HUES6 (cell line): Measurements from ENCODE around the gene UNC13B.

ENCODE experiments used
- H3K27ac ChIP-seq: 2 replicates; pipeline ENCODE4 v1.7.0; 2013; ENCODE audit warnings: low read depth, mild to moderate bottlenecking, low read length, inconsistent platforms
- H3K27me3 ChIP-seq: 2 replicates; pipeline ENCODE4 v1.6.1; 2013; ENCODE audit warnings: low read length; ENCODE audit not compliant: control insufficient read depth, insufficient read depth
- H3K36me3 ChIP-seq: 2 replicates; pipeline ENCODE4 v1.6.1; 2013; ENCODE audit warnings: low read length; ENCODE audit not compliant: control insufficient read depth, insufficient read depth
- H3K4me1 ChIP-seq: 2 replicates; pipeline ENCODE4 v1.6.1; 2013; ENCODE audit warnings: low read length; ENCODE audit not compliant: control insufficient read depth, insufficient read depth
- H3K4me3 ChIP-seq: 2 replicates; pipeline ENCODE4 v1.5.1; 2013; ENCODE audit warnings: low read depth, low read length
- H3K9ac ChIP-seq: one replicate; pipeline ENCODE4 v1.6.1; 2013; ENCODE audit warnings: mild to moderate bottlenecking, low read length
- H3K9me3 ChIP-seq: 2 replicates; pipeline ENCODE4 v1.6.1; 2013; ENCODE audit warnings: low read depth, low read length; ENCODE audit not compliant: control insufficient read depth, insufficient read depth

UNC13B gene

GRCh38 chr9:35353731-35354365 lies 192.0 kb downstream of the UNC13B start:
- Histone ChIP-seq H3K9ac (no peak overlapping the region), H3K9me3 (no peaks in the 10 kb centered on the region), H3K4me3 (no peak overlapping the region), H3K27ac (no peak overlapping the region), H3K36me3 (no peaks in the 10 kb centered on the region), H3K4me1 (no peaks in the 10 kb centered on the region), H3K27me3 (no peaks in the 10 kb centered on the region)

GRCh38 chr9:35355939-35356338 lies 194.1 kb downstream of the UNC13B start:
- no peaks in the 10 kb centered on the region for H3K4me1 ChIP-seq
- no peaks in the 10 kb centered on the region for H3K36me3 ChIP-seq
- no peak overlapping the region for H3K27ac ChIP-seq
- no peak overlapping the region for H3K4me3 ChIP-seq
- H3K9ac ChIP-seq: no peak overlapping the region
- H3K9me3 ChIP-seq: no peaks in the 10 kb centered on the region
- H3K27me3 ChIP-seq: no peaks in the 10 kb centered on the region

- Histone ChIP-seq H3K4me1 (no peaks in the 10 kb centered on the region), H3K36me3 (no peaks in the 10 kb centered on the region), H3K4me3 (no peak overlapping the region), H3K9ac (no peak overlapping the region), H3K27ac (no peak overlapping the region), H3K9me3 (no peaks in the 10 kb centered on the region), H3K27me3 (no peaks in the 10 kb centered on the region)
Measured at GRCh38 chr9:35357116-35357515, 195.3 kb downstream of the UNC13B start.

GRCh38 chr9:35357826-35358225 lies 196.0 kb downstream of the UNC13B start:
- no peaks in the 10 kb centered on the region for H3K9me3 ChIP-seq
- no peaks in the 10 kb centered on the region for H3K4me1 ChIP-seq
- H3K27ac ChIP-seq: no peak overlapping the region
- no peaks in the 10 kb centered on the region for H3K36me3 ChIP-seq
- no peak overlapping the region for H3K9ac ChIP-seq
- H3K27me3 ChIP-seq: no peaks in the 10 kb centered on the region
- no peak overlapping the region for H3K4me3 ChIP-seq

- no peaks in the 10 kb centered on the region for H3K9me3 ChIP-seq
- no peak overlapping the region for H3K4me3 ChIP-seq
- H3K9ac ChIP-seq: no peak overlapping the region
- no peaks in the 10 kb centered on the region for H3K36me3 ChIP-seq
- H3K27ac ChIP-seq: no peak overlapping the region
- no peaks in the 10 kb centered on the region for H3K27me3 ChIP-seq
- no peaks in the 10 kb centered on the region; the same call in 1 of the 2 replicates for H3K4me1 ChIP-seq
Measured at GRCh38 chr9:35364817-35365585, 203.2 kb downstream of the UNC13B start.

GRCh38 chr9:35366627-35367026 lies 204.8 kb downstream of the UNC13B start:
- H3K9me3 ChIP-seq: no peaks in the 10 kb centered on the region
- no peaks in the 10 kb centered on the region for H3K27me3 ChIP-seq
- H3K4me1 ChIP-seq: no peaks in the 10 kb centered on the region; the same call in 1 of the 2 replicates
- H3K4me3 ChIP-seq: no peak overlapping the region
- no peaks in the 10 kb centered on the region for H3K36me3 ChIP-seq
- no peak overlapping the region for H3K9ac ChIP-seq
- no peak overlapping the region for H3K27ac ChIP-seq

- Histone ChIP-seq H3K27me3 (no peaks in the 10 kb centered on the region), H3K27ac (no peak overlapping the region), H3K36me3 (no peaks in the 10 kb centered on the region), H3K9ac (no peak overlapping the region), H3K4me3 (no peak overlapping the region), H3K4me1 (no peaks in the 10 kb centered on the region; the same call in 1 of the 2 replicates), H3K9me3 (no peaks in the 10 kb centered on the region)
Measured at GRCh38 chr9:35367451-35367850, 205.6 kb downstream of the UNC13B start.

GRCh38 chr9:35370241-35370640 lies 208.4 kb downstream of the UNC13B start:
- no peak overlapping the region for H3K27ac ChIP-seq
- H3K4me3 ChIP-seq: no peak overlapping the region
- H3K9me3 ChIP-seq: no peaks in the 10 kb centered on the region
- H3K27me3 ChIP-seq: no peaks in the 10 kb centered on the region
- H3K4me1 ChIP-seq: no peaks in the 10 kb centered on the region
- no peak overlapping the region for H3K9ac ChIP-seq
- H3K36me3 ChIP-seq: peaks cover 3% of the 10 kb centered on the region; the same call in 1 of the 2 replicates

- Histone ChIP-seq H3K36me3 (peaks cover 6% of the 10 kb centered on the region; the same call in 1 of the 2 replicates), H3K4me1 (no peaks in the 10 kb centered on the region), H3K9ac (no peak overlapping the region), H3K4me3 (no peak overlapping the region), H3K9me3 (no peaks in the 10 kb centered on the region), H3K27me3 (no peaks in the 10 kb centered on the region), H3K27ac (no peak overlapping the region)
Measured at GRCh38 chr9:35374436-35374835, 212.6 kb downstream of the UNC13B start.

- H3K27ac ChIP-seq: no peak overlapping the region
- no peaks in the 10 kb centered on the region for H3K27me3 ChIP-seq
- H3K4me1 ChIP-seq: no peaks in the 10 kb centered on the region
- no peak overlapping the region for H3K9ac ChIP-seq
- H3K9me3 ChIP-seq: no peaks in the 10 kb centered on the region
- H3K4me3 ChIP-seq: no peak overlapping the region
- H3K36me3 ChIP-seq: peaks cover 6% of the 10 kb centered on the region; the same call in 1 of the 2 replicates
Measured at GRCh38 chr9:35374910-35375309, 213.1 kb downstream of the UNC13B start.

- H3K9me3 ChIP-seq: no peaks in the 10 kb centered on the region
- H3K4me1 ChIP-seq: no peaks in the 10 kb centered on the region
- H3K4me3 ChIP-seq: no peak overlapping the region
- H3K9ac ChIP-seq: no peak overlapping the region
- H3K27ac ChIP-seq: no peak overlapping the region
- peaks cover 35% of the 10 kb centered on the region for H3K36me3 ChIP-seq
- no peaks in the 10 kb centered on the region for H3K27me3 ChIP-seq
Measured at GRCh38 chr9:35380039-35380438, 218.2 kb downstream of the UNC13B start.
